A549 (cell line): ENCODE data around the gene ZC3H18.
"Not testable (repeated sequence)": the region's sequence is repeated elsewhere in the genome, so short reads cannot be mapped to it uniquely, and the experiment has no call there.

Experiments used
- BHLHE40 ChIP-seq: IDR thresholded peaks from 2 replicates; pipeline ENCODE4 v1.6.1; 2012; ENCODE audit warnings: low read depth, low read length, inconsistent platforms
- CHD2 ChIP-seq: fragments of 150-350 bp; IDR thresholded peaks from 2 replicates; pipeline ENCODE4 v1.6.1; 2014; ENCODE audit warnings: low read length; ENCODE audit not compliant: partially characterized antibody
- CTCF ChIP-seq: fragments of >200 bp; sonication (Bioruptor Twin); formaldehyde crosslinking; IDR thresholded peaks from 3 replicates; pipeline ENCODE4 v1.5.1; 2016
- EP300 ChIP-seq, 2 experiments: fragments of >200 bp; sonication (Bioruptor Twin); formaldehyde crosslinking; IDR thresholded peaks; 2 replicates in 1 of 2; 3 replicates in 1 of 2; pipeline ENCODE4 v1.6.1; 2016 to 2017
- ESRRA ChIP-seq: fragments of 150-350 bp; IDR thresholded peaks from 2 replicates; pipeline ENCODE4 v1.6.1; 2014; ENCODE audit warnings: mild to moderate bottlenecking, low read length, borderline replicate concordance
- GATA3 ChIP-seq: IDR thresholded peaks from 2 replicates; pipeline ENCODE4 v1.6.1; 2012; ENCODE audit warnings: borderline replicate concordance
- JUN ChIP-seq, 2 experiments: fragments of >200 bp; sonication (Bioruptor Twin); formaldehyde crosslinking; IDR thresholded peaks; 2 replicates in 1 of 2; 3 replicates in 1 of 2; pipeline ENCODE4 v1.6.1; 2016 to 2017
- KDM5A ChIP-seq: fragments of 200-600 bp; sonication (generic); IDR thresholded peaks from 2 replicates; pipeline ENCODE4 v1.6.1; 2016; ENCODE audit warnings: antibody characterized with exemption, mild to moderate bottlenecking
- MAX ChIP-seq: IDR thresholded peaks from 2 replicates; pipeline ENCODE4 v1.6.1; 2012
- POLR2A ChIP-seq: IDR thresholded peaks from 2 replicates; pipeline ENCODE4 v1.6.1; 2012; ENCODE audit warnings: mild to moderate bottlenecking, low read length
- RAD21 ChIP-seq, 2 experiments: fragments of >200 bp in 1 of 2; sonication (Bioruptor Twin) in 1 of 2; formaldehyde crosslinking in 1 of 2; IDR thresholded peaks in 1 of 2; conservative IDR thresholded peaks in 1 of 2; 2 replicates in 1 of 2; 3 replicates in 1 of 2; pipeline ENCODE4 v1.6.1; 2012 to 2018; ENCODE audit warnings: inconsistent platforms in 1 of 2
- SMC3 ChIP-seq: fragments of >200 bp; sonication (Bioruptor Twin); formaldehyde crosslinking; IDR thresholded peaks from 3 replicates; pipeline ENCODE4 v1.6.1; 2018; ENCODE audit warnings: inconsistent platforms
- TF ChIP-seq, protein P1 (sequence below): fragments of 250-450 bp; sonication (Bioruptor Pico); IDR thresholded peaks from 2 replicates; pipeline ENCODE4 v1.5.0; 2020; ENCODE audit warnings: low read depth, mild to moderate bottlenecking, moderate library complexity
- TF ChIP-seq, protein P2 (sequence below): fragments of 200-600 bp; sonication (generic); IDR thresholded peaks from 2 replicates; pipeline ENCODE4 v1.6.1; 2016; ENCODE audit warnings: antibody characterized with exemption, mild to moderate bottlenecking, moderate library complexity

GRCh38 chr16:88609426-88609825 lies 39.2 kb downstream of the ZC3H18 start:
- not testable (repeated sequence) for TF ChIP-seq CTCF; BHLHE40; GATA3; RAD21 (conservative IDR thresholded peaks at IDR 0.05 in 1 of 2, IDR thresholded peaks at IDR 0.05 in 1 of 2); EP300 (IDR thresholded peaks at IDR 0.05); ESRRA; POLR2A; JUN (IDR thresholded peaks at IDR 0.05); KDM5A; SMC3; CHD2; MAX
- TF ChIP-seq, protein P1, sequence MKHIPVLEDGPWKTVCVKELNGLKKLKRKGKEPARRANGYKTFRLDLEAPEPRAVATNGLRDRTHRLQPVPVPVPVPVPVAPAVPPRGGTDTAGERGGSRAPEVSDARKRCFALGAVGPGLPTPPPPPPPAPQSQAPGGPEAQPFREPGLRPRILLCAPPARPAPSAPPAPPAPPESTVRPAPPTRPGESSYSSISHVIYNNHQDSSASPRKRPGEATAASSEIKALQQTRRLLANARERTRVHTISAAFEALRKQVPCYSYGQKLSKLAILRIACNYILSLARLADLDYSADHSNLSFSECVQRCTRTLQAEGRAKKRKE (CRISPR knock-in tag): not testable (repeated sequence)
- TF ChIP-seq, protein P2, sequence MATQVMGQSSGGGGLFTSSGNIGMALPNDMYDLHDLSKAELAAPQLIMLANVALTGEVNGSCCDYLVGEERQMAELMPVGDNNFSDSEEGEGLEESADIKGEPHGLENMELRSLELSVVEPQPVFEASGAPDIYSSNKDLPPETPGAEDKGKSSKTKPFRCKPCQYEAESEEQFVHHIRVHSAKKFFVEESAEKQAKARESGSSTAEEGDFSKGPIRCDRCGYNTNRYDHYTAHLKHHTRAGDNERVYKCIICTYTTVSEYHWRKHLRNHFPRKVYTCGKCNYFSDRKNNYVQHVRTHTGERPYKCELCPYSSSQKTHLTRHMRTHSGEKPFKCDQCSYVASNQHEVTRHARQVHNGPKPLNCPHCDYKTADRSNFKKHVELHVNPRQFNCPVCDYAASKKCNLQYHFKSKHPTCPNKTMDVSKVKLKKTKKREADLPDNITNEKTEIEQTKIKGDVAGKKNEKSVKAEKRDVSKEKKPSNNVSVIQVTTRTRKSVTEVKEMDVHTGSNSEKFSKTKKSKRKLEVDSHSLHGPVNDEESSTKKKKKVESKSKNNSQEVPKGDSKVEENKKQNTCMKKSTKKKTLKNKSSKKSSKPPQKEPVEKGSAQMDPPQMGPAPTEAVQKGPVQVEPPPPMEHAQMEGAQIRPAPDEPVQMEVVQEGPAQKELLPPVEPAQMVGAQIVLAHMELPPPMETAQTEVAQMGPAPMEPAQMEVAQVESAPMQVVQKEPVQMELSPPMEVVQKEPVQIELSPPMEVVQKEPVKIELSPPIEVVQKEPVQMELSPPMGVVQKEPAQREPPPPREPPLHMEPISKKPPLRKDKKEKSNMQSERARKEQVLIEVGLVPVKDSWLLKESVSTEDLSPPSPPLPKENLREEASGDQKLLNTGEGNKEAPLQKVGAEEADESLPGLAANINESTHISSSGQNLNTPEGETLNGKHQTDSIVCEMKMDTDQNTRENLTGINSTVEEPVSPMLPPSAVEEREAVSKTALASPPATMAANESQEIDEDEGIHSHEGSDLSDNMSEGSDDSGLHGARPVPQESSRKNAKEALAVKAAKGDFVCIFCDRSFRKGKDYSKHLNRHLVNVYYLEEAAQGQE: not testable (repeated sequence)
